Prostate gland (tissue), 2 donors: ENCODE data around the gene ACSM4. TPM values are rescaled to one million over a fixed set of nuclear protein-coding genes. Genes with fewer than 3 reads are reported as not detected.

ENCODE experiments used
- DNase-seq: peaks from one replicate; pipeline ENCODE4 v3.0.0-alpha.2; 2019; ENCODE audit warnings: low spot score
- H3K27ac ChIP-seq, 2 donors: fragments of 200-600 bp; sonication (generic); 2 replicates each; pipeline ENCODE4 v1.5.1; 2017 to 2019
- H3K27me3 ChIP-seq: fragments of 200-600 bp; sonication (generic); replicated peaks from 2 replicates; pipeline ENCODE4 v1.5.1; 2019; ENCODE audit not compliant: insufficient read depth
- H3K36me3 ChIP-seq, 2 donors: fragments of 200-600 bp; sonication (generic); 1 replicate in 1 of 2; 2 replicates in 1 of 2; pipeline versions ENCODE4 v1.5.1 to v1.8.1; 2017 to 2019
- H3K4me1 ChIP-seq: fragments of 200-600 bp; sonication (generic); replicated peaks from 2 replicates; pipeline ENCODE4 v1.5.1; 2019
- H3K4me3 ChIP-seq, 2 donors: fragments of 200-600 bp; sonication (generic); 2 replicates each; pipeline ENCODE4 v1.5.1; 2017 to 2019
- H3K9me3 ChIP-seq: fragments of 200-600 bp; sonication (generic); 2 replicates; pipeline ENCODE4 v1.5.1; 2017
- POLR2A ChIP-seq: fragments of 450-650 bp; IDR thresholded peaks from one replicate; pipeline ENCODE4 v1.6.1; 2016; ENCODE audit warnings: antibody characterized with exemption, mild to moderate bottlenecking
- POLR2AphosphoS5 ChIP-seq: sonication (generic); formaldehyde crosslinking; IDR thresholded peaks from one replicate; pipeline ENCODE4 v1.6.1; 2017; ENCODE audit warnings: antibody characterized with exemption
- WGBS: methylation state at CpG from one replicate; pipeline ENCODE4 v1.1.5; 2018; 5-methylcytosine and 5-hydroxymethylcytosine counted together
- intact Hi-C: fragments of 100-400 bp; cut with DNase I; formaldehyde crosslinking; loops from one replicate; pipeline ENCODE4 v1.14.2; 2022
- total RNA-seq, 2 donors: library from RNA; depleted of rRNA; stranded (reverse); fragments of >200 nt; gene quantifications; one replicate each; pipeline ENCODE4 v1.1.0, GENCODE V29; 2016
- TF ChIP-seq, protein P1 (sequence below), 4 experiments: fragments of 200-600 bp in 2 of 4; fragments of 450-650 bp in 2 of 4; sonication (generic) in 2 of 4; IDR thresholded peaks; 1 replicate in 3 of 4; 2 replicates in 1 of 4; pipeline ENCODE4 v1.5.1; 2016 to 2019; ENCODE audit warnings: antibody characterized with exemption in 4 of 4, mild to moderate bottlenecking in 2 of 4, moderate library complexity in 2 of 4

The ACSM4 gene
- total RNA-seq, 2 donors from 2014 or later: 0.91 TPM; not detected in 1

DNA sequence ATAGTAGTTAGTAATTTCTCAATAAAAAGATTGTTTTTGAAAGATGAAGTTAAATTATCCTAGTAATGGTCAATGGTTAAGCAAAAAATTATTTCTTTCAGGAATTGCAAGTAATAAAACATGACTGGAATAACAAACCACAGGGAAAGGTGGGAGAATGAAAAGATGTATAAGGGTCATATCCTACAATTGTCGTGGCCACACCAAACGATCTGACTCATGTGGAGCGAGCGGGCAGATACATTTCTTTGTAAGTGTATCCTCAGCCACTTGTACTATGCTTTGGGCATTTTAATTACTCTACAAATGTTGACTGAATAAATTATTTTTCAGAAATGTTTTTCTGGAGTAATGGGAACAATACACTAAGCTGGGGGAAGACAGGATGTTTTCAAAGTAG lies 45.5 kb downstream of the ACSM4 start:
- H3K36me3 ChIP-seq: no peaks in the 10 kb centered on the region
- intact Hi-C loops: no loop called here
- no peak overlapping the region for H3K4me3 ChIP-seq
- no peak overlapping the region for H3K27ac ChIP-seq
- 75% methylated on average over 4 of the region's 4 CpGs for WGBS
- DNase-seq: no peak
- TF ChIP-seq POLR2AphosphoS5 (no peak), POLR2A (no peak)
- TF ChIP-seq, protein P1, sequence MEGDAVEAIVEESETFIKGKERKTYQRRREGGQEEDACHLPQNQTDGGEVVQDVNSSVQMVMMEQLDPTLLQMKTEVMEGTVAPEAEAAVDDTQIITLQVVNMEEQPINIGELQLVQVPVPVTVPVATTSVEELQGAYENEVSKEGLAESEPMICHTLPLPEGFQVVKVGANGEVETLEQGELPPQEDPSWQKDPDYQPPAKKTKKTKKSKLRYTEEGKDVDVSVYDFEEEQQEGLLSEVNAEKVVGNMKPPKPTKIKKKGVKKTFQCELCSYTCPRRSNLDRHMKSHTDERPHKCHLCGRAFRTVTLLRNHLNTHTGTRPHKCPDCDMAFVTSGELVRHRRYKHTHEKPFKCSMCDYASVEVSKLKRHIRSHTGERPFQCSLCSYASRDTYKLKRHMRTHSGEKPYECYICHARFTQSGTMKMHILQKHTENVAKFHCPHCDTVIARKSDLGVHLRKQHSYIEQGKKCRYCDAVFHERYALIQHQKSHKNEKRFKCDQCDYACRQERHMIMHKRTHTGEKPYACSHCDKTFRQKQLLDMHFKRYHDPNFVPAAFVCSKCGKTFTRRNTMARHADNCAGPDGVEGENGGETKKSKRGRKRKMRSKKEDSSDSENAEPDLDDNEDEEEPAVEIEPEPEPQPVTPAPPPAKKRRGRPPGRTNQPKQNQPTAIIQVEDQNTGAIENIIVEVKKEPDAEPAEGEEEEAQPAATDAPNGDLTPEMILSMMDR (IDR thresholded peaks at IDR 0.05): no peak
- no peaks in the 10 kb centered on the region for H3K4me1 ChIP-seq
- H3K27me3 ChIP-seq: no peaks in the 10 kb centered on the region
- no peaks in the 10 kb centered on the region for H3K9me3 ChIP-seq

DNA sequence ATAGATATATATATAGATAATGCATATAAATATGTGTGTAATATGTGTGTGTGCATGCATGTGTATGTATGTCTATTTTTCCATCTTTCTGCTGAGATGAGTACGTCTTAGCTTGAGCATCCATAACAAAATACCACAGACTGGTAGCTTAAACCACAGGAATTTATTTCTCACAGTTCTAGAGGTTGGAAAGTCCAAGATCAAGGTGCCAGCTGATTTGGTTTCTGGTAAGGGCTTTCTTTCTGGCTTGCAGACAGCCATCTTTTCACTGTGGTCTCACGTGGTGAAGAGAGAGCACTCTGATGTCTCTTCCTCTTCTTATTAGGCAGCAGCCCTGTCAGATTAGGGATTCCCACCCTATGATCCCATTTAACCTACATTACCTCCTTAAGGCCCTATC lies 47.3 kb downstream of the ACSM4 start:
- H3K4me1 ChIP-seq: no peaks in the 10 kb centered on the region
- H3K4me3 ChIP-seq: no peak overlapping the region
- intact Hi-C loops: no loop called here
- H3K36me3 ChIP-seq: no peaks in the 10 kb centered on the region
- TF ChIP-seq POLR2AphosphoS5: no peak
- no peak for TF ChIP-seq POLR2A
- TF ChIP-seq, protein P1 (IDR thresholded peaks at IDR 0.05): no peak
- no peaks in the 10 kb centered on the region for H3K27me3 ChIP-seq
- H3K9me3 ChIP-seq: no peaks in the 10 kb centered on the region
- 78% methylated on average over 2 of the region's 2 CpGs for WGBS
- DNase-seq: no peak
- H3K27ac ChIP-seq: no peak overlapping the region

DNA sequence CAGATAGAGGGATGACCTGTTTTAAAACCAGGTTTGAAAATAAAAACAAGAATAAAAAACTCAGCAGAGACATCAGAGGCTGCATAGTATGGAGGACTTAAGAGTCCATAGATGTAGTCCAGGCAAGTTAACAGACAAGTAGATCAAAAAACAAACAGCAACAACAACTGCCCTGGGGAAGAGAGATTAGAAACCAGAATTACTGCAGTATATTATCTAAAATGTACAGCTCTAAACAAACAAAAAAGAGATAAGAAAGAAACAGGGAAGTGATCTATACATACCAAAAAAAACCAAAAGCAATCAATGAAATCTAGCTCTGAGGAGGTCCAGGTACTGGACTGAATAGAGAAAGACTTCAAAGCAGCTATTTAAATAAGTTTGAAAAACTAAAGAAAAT lies 48.8 kb downstream of the ACSM4 start:
- intact Hi-C loops: no loop called here
- DNase-seq: no peak
- TF ChIP-seq POLR2A: no peak
- TF ChIP-seq, protein P1 (IDR thresholded peaks at IDR 0.05): no peak
- no peak for TF ChIP-seq POLR2AphosphoS5

DNA sequence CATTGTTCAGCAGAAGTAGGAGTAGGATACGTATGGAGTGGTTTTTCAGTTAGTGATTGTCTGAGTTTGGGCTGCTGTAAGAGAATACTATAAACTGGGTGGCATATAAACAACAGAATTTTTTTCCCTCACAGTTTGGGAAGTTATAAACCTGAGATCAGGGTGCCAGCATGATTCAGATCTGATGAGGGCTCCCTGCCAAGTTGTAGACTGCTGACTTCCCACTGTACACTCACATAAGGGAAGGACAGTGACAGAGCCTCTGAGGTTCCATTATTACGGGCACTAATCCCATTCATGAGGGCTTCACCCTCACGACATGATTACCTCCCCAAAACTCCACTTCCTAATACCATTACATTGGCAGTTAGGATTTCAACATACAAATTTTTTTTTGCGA lies 50.7 kb downstream of the ACSM4 start:
- no peak overlapping the region for H3K4me3 ChIP-seq
- WGBS: 68% methylated on average over 4 of the region's 4 CpGs
- no peak for TF ChIP-seq POLR2AphosphoS5
- TF ChIP-seq, protein P1 (IDR thresholded peaks at IDR 0.05): no peak
- no peak for TF ChIP-seq POLR2A
- no peaks in the 10 kb centered on the region for H3K36me3 ChIP-seq
- no peak for DNase-seq
- no peaks in the 10 kb centered on the region for H3K27me3 ChIP-seq
- H3K27ac ChIP-seq: no peak overlapping the region
- no peaks in the 10 kb centered on the region for H3K4me1 ChIP-seq
- H3K9me3 ChIP-seq: no peaks in the 10 kb centered on the region
- intact Hi-C loops: no loop called here

More for the DNA sequence above, 48.8 kb downstream of the ACSM4 start:
- Histone ChIP-seq H3K36me3 (no peaks in the 10 kb centered on the region), H3K27me3 (no peaks in the 10 kb centered on the region), H3K4me3 (no peak overlapping the region), H3K27ac (no peak overlapping the region), H3K9me3 (no peaks in the 10 kb centered on the region), H3K4me1 (no peaks in the 10 kb centered on the region)

DNA sequence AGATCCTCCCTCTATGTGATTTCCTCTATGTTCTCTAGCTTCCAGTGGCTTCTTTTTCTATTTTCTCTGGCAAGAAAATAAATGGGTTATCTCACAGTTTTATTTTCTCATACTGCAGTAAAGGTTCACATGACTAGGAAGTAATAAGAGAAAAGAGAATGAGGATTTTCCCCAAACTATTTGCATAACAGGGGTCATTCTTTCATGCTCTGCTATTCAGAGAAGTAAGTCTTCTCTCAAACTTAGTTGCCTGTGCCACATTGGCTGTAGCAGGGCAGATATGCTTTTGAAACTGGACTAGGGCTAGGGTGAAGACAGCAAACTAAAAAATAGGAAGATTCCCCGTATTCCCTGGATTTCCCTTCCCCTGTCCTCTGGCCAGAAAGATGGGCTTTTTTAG lies 57.4 kb downstream of the ACSM4 start:
- intact Hi-C loops: no loop called here

More for the DNA sequence above, 57.4 kb downstream of the ACSM4 start:
- no peak for TF ChIP-seq POLR2AphosphoS5
- no peak for TF ChIP-seq POLR2A
- TF ChIP-seq, protein P1 (IDR thresholded peaks at IDR 0.05): no peak
- Histone ChIP-seq H3K4me1 (no peaks in the 10 kb centered on the region), H3K4me3 (no peak overlapping the region), H3K36me3 (no peaks in the 10 kb centered on the region), H3K9me3 (no peaks in the 10 kb centered on the region), H3K27ac (no peak overlapping the region), H3K27me3 (no peaks in the 10 kb centered on the region)
- DNase-seq: no peak
- 93% methylated on average over 1 of the region's 1 CpG for WGBS
